D721Med (cell line): ENCODE data around the gene FOXO1.
"Not testable (repeated sequence)": the region's sequence is repeated elsewhere in the genome, so short reads cannot be mapped to it uniquely, and the experiment has no call there.

Experiments used
- DNase-seq: peaks from one replicate; pipeline ENCODE4 v3.0.0; 2011; ENCODE audit warnings: low spot score; ENCODE audit not compliant: insufficient read length
- FAIRE-seq: peaks from 2 replicates; lab custom pipeline; 2011; peaks lifted over from hg19 to GRCh38; lab: Jason Lieb, UNC
- CTCF ChIP-seq: IDR thresholded peaks from 2 replicates; pipeline ENCODE4 v1.5.1; 2012; ENCODE audit warnings: mild to moderate bottlenecking, control low read depth; ENCODE audit not compliant: insufficient read depth; ENCODE audit errors: missing control alignments

Gene FOXO1

DNA sequence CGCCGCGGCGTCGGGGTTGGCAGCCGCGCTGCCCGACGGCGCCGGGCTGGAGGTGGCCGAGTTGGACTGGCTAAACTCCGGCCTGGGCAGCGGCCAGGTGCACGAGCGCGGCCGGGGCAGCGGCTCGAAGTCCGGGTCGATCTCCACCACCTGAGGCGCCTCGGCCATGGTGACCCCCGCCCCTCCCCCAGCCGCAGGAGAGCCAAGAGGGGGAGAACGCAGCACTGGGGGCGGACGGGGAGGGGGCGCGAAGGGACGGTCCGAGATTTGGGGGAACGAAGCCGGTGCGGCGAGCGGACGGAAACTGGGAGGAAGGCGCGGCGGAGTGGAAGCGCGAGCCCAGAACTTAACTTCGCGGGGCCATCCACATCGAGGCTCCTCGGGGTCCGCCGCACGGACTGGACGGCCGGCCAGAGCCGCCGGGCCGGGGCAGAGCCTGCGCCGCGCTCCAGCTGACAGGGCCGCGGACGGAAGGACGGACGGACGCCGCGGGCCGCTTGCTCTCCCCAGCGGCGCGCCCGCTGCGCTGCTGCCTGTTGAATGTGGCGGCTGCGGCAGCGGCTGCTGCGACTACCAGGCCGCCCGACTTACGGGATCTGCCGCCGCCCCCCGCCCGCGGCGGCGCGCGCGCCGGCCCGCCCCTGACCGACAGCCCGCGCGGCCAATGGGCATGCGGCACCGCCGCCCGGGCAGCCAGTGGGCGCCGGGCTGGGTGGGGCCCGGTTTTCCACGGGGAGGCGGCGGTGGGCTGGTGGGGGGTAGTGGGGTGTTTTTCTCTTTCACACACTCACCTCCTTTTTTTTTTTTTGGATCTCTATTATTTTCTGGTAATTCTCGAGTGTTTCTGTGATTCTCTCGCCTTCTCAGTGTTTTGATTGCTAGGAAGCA, at the start of gene FOXO1:
TSS of gene FOXO1 (minus strand) at position 597 of the 888 bp plus-strand sequence. CDS start at position 168, 429 bp downstream.
- no peak for TF ChIP-seq CTCF
- peak; percentile 98 for DNase-seq
- FAIRE-seq = no peak

DNA sequence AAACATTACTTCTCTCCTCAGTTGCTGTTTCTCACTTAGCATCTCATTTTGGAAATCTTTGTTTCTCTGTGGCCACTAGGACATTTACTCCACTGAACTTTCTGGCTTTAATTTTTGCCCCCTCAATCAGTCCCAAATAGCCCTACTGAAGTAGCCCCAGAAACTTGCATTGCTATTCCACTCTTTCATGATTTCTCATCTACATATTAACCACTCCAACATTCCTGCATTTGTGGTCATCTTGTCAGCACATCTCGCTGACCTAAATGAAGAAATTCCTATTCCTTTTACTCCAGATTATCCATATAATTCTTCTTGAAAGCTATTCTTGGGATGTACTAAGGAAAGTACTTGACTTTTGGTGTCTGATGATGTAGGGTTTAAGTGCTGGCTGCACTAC, 48.0 kb upstream of the FOXO1 start:
- not testable (repeated sequence) for FAIRE-seq, DNase-seq

DNA sequence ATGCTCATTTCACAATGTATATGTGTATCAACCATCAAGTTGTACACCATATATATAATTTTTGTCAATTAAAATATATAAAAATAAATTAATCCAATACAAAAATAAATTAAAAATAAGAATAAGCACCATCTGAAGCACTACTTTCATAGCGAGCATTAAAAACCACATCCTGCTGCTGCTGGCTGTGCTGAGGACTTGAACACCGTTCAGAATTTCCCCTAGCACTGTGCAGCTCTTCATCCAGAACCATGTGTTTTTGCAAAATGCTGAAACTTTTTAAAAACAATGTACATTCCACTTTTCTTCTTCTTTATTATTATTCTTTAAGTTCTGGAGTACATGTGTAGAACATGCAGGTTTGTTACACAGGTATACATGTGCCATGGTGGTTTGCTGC, 40.0 kb upstream of the FOXO1 start:
- FAIRE-seq (no peak), DNase-seq (no peak)
- no peak for TF ChIP-seq CTCF

DNA sequence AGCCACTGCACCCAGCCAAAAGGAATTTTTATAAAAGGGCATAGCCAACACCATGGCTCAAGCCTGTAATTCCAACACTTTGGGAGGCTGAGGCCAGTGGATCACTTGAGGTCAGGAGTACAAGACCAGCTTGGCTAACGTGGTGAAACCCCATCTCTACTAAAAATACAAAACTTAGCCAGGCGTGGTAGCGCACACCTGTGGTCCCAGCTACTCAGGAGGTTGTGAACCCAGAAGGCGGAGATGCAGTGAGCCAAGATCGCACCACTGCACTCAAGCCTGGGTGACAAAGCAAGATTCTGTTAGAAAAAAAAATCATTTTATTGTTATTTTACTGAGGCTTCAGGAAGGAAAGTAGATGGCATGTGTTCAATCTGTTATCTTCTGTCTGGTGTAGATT, 31.3 kb upstream of the FOXO1 start:
- FAIRE-seq (no peak), DNase-seq (no peak)
- TF ChIP-seq CTCF = no peak

GRCh38 chr13:40694426-40694825, 28.0 kb upstream of the FOXO1 start:
- no peak for DNase-seq
- FAIRE-seq = no peak
- TF ChIP-seq CTCF = no peak

DNA sequence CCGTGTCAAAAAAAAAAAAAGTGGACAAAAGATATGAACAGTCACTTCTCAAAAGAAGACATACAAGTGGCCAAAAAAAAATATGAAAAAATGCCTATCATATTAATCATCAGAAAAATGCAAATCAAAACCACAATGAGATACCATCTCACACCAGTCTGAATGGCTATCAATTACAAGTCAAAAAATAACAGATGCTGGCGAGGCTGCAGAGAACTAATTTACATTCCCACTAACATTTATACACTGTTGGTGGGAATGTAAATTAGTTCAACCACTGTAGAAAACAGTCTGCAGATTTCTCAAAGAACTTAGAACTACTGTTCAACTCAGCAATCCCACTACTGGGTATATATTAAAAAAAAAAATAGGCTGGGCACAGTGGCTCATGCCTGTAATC, 26.5 kb upstream of the FOXO1 start:
- DNase-seq = no peak
- TF ChIP-seq CTCF = no peak
- no peak for FAIRE-seq

DNA sequence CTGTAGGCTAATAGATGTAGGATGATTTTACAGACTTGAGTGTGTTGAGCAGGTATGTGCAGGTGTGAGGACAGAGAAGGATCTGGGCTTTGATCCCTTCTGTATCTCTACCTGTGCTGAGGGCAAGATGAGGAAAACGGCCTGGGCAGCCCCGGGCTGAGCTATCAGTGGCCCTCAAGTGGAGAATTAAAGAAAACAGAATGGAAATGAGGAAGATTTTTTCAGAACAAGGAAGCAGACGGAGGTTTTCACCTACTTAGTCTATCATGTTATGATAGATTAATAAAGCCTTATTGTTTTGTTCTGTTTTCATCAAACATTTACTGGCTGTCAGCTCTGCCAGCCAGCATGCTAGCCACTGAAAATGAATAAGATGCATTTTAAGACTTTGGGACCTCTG, 22.3 kb upstream of the FOXO1 start:
- DNase-seq = no peak
- no peak for FAIRE-seq
- TF ChIP-seq CTCF = no peak
